Memory B cell (primary cell): ENCODE data around the gene TNFRSF19.

Experiments used
- ATAC-seq: fragments of 150-1000 bp; cut with Tn5 transposase; 2 replicates; pipeline ENCODE4 v1.10.0; 2021; ENCODE audit warnings: low read depth, mild to moderate bottlenecking, moderate library complexity
- DNase-seq, 2 donors: peaks; one replicate each; pipeline ENCODE4 v3.0.0; 2022; ENCODE audit warnings: low spot score in 2 of 2
- H3K27ac Mint-ChIP-seq: one replicate; pipeline ENCODE4 v1.8.0; 2022; ENCODE audit warnings: mild to moderate bottlenecking, moderate library complexity, mixed read lengths
- H3K27me3 Mint-ChIP-seq: one replicate; pipeline ENCODE4 v1.8.0; 2022; ENCODE audit warnings: mixed read lengths
- H3K36me3 Mint-ChIP-seq: one replicate; pipeline ENCODE4 v1.8.0; 2022; ENCODE audit warnings: mild to moderate bottlenecking, mixed read lengths
- H3K4me1 Mint-ChIP-seq: one replicate; pipeline ENCODE4 v1.8.0; 2022; ENCODE audit warnings: mixed read lengths
- H3K4me3 Mint-ChIP-seq: one replicate; pipeline ENCODE4 v1.8.0; 2022; ENCODE audit warnings: mild to moderate bottlenecking, moderate library complexity, mixed read lengths
- H3K9me3 Mint-ChIP-seq: one replicate; pipeline ENCODE4 v1.8.0; 2022; ENCODE audit warnings: mixed read lengths

Gene TNFRSF19

DNA sequence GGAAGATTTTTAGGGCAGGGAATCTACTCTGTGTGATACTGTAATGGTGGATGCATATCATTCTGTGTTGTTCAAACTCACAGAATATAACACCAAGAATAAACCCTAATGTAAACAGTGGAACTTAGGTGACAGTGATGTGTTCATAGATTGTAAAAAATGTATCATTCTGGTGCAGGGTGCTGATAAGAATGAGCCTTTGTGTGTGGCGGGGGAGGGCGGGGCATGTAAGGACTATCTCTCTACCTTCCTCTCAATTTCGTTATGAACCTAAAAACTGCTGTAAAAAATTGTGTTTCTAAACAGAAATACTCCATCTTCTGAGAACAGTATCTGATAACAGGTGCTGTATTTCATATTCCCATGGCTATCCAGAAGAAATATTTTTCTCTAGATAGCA is 35.6 kb downstream of the TNFRSF19 start:
- peaks cover 9% of the 10 kb centered on the region for H3K4me1 Mint-ChIP-seq
- H3K27me3 Mint-ChIP-seq = peaks cover 8% of the 10 kb centered on the region
- peaks cover 3% of the 10 kb centered on the region for H3K9me3 Mint-ChIP-seq
- H3K36me3 Mint-ChIP-seq = peaks cover 3% of the 10 kb centered on the region
- no peak overlapping the region for H3K4me3 Mint-ChIP-seq
- ATAC-seq (no peak), DNase-seq (no peak)
- H3K27ac Mint-ChIP-seq = no peak overlapping the region

DNA sequence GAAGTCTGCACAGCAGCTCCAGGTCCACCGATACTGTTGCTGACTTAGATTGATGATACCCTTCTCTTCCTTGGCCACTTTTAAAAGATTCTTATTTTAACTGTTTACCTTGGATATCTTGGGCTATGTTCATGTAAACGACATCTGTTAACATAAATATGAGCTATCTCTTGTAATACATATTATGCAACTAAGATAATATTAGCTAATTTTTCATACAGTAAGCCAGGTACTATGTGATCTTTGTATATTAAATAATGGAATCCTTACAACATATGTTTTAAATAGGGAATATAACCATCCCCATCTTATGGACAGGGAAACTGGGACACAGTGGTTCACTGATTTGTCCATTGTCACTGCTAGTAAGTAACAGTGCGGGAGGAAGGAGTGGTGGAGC is 37.9 kb downstream of the TNFRSF19 start:
- H3K4me1 Mint-ChIP-seq = peaks cover 9% of the 10 kb centered on the region
- H3K27ac Mint-ChIP-seq = no peak overlapping the region
- ATAC-seq (no peak), DNase-seq (no peak)
- no peak overlapping the region for H3K4me3 Mint-ChIP-seq
- H3K36me3 Mint-ChIP-seq = no peaks in the 10 kb centered on the region
- peaks cover 6% of the 10 kb centered on the region for H3K27me3 Mint-ChIP-seq
- no peaks in the 10 kb centered on the region for H3K9me3 Mint-ChIP-seq

DNA sequence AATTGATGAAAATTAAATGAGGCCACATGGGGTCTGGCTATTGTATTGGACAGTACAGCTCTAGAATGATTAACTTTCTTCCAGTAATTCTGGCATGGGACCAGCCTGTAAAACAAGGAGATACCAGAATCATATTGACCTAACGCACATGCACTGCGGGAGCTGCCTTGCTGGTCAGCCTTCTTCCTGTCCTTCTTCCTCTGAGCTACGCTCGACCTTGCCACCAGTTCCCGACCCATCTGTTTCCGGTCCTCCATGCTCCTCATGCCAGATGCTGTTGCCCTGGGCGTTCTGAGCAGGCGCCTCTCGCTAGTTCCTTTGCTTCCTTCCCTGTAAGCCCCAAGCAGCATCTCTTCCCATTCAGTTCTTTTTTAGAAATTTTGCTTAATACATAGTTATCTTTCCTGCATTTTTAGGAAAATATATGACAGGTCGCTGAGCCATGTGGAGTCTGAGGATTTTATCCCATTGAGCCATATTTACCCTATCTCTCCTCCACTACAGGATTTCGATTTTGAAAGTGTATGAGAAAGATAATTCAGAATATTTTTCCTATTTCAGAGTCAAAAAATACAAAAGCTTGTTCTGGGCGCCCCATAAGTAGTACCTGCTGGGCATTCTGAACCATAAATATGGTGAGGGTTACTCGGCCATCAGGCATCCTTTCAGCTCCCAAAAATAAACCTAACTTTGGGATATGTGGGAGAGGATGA is 38.6 kb downstream of the TNFRSF19 start:
- peak overlapping the region; percentile 19 for H3K27ac Mint-ChIP-seq
- DNase-seq = no peak
- peaks cover 6% of the 10 kb centered on the region for H3K27me3 Mint-ChIP-seq
- peak overlapping the region; percentile 62 for H3K4me3 Mint-ChIP-seq
- H3K36me3 Mint-ChIP-seq = no peaks in the 10 kb centered on the region
- peaks cover 9% of the 10 kb centered on the region for H3K4me1 Mint-ChIP-seq
- no peak for ATAC-seq
- no peaks in the 10 kb centered on the region for H3K9me3 Mint-ChIP-seq

DNA sequence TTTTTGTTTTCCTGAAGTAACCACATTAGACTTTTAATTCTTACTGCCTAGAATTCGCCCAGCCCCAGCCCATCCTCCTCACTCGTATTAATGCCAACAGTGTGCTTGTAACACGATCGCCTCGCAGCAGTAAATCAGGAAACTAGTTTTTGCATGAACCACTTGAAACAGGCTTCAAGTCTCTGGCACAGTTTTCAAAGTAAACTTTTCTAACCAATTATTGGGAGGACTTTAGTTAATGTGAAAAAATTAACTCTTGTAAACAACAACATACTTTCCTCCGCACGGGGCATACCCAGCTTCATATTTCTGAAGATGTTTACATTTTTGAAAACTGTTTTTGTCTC is 39.2 kb downstream of the TNFRSF19 start:
- ATAC-seq (peak; percentile 31), DNase-seq (no peak)
- peak overlapping the region; percentile 19 for H3K27ac Mint-ChIP-seq
- no peaks in the 10 kb centered on the region for H3K9me3 Mint-ChIP-seq
- H3K27me3 Mint-ChIP-seq = peaks cover 6% of the 10 kb centered on the region
- H3K4me3 Mint-ChIP-seq = peak overlapping the region; percentile 62
- H3K36me3 Mint-ChIP-seq = no peaks in the 10 kb centered on the region
- H3K4me1 Mint-ChIP-seq = peaks cover 9% of the 10 kb centered on the region

DNA sequence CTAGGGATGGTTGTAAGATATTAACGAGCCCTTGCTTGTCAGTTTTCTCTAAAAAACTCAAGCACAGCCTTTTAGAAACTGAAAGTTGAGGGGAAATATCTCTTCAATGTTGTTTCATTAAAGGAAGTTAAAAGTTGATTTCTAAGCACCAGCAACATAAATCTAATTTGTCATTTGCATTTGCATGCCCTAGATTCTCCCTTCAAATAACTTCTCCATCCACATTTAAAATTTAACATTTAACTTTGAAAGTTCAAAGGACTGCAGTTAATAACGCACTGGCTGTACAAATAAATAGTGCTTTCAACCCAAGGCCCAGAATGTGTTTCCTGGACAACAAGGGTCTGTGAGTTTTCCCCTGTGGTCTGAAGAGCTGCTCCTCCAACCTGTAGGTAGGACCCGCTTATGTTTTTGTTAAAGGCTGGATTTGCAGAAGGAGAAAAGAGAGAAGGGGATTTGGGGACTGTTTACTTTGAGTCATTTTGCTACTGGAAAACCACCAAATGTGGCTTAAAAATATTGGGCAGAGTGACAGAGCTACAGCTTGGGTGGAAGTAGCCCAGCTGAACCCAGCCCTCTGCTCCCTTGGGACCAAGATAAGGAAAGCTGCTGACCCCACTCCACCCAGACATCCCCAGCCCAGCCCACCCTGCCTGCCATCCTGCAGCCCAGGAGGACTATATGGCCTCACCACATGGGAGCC is 39.8 kb downstream of the TNFRSF19 start:
- no peaks in the 10 kb centered on the region for H3K9me3 Mint-ChIP-seq
- peak overlapping the region; percentile 58 for H3K4me3 Mint-ChIP-seq
- DNase-seq (no peak), ATAC-seq (peak; percentile 31)
- peak overlapping the region; percentile 19 for H3K27ac Mint-ChIP-seq
- H3K27me3 Mint-ChIP-seq = peaks cover 6% of the 10 kb centered on the region
- H3K4me1 Mint-ChIP-seq = peaks cover 9% of the 10 kb centered on the region
- H3K36me3 Mint-ChIP-seq = no peaks in the 10 kb centered on the region

DNA sequence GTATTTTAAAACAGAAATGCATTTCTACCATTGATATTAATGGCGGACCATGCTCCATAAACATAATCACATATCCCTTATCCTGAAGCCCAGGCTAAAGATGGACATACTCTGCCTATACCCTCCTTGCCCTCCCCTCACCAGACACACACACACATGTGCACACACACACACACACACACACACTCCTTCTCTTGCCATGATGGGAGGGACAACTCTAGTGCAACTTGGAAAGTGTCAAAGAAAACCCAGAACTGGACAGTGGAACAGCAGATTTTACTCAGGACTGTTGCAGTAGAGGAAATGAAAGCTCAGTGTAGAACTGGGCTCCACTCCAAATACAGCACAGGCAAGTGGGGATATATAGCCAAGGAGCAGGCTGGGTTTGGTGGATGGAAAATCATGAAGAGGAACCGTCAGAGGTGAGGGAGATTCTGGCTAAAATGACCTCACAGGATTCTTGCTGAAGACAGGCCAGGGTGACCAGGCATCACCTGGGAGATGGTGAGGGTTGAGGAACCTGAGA is 40.8 kb downstream of the TNFRSF19 start:
- Mint-ChIP-seq H3K27ac (no peak overlapping the region), H3K27me3 (peaks cover 4% of the 10 kb centered on the region), H3K9me3 (no peaks in the 10 kb centered on the region), H3K4me3 (no peak overlapping the region), H3K4me1 (peaks cover 9% of the 10 kb centered on the region), H3K36me3 (no peaks in the 10 kb centered on the region)
- ATAC-seq (no peak), DNase-seq (no peak)

DNA sequence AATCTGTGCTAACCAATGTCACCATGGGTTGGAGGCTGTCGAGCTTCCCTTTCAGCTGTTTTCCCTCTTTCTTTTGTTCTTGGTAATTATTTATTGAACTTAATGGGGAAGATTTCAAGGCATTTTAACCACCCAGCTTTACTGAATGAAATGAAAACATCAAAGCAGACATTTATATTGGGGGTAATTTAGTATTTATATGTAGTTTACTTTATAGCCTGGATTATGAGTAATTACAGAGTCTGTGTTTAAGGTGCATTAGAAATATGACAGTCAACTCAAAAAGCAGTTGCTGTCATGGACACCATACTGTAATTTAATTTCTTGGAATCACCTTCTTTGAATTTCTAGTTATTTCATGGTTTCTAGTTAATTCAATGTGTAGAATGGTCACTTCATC is 42.0 kb downstream of the TNFRSF19 start:
- peaks cover 7% of the 10 kb centered on the region for H3K27me3 Mint-ChIP-seq
- DNase-seq (no peak), ATAC-seq (no peak)
- H3K9me3 Mint-ChIP-seq = no peaks in the 10 kb centered on the region
- H3K27ac Mint-ChIP-seq = no peak overlapping the region
- peaks cover 9% of the 10 kb centered on the region for H3K4me1 Mint-ChIP-seq
- H3K36me3 Mint-ChIP-seq = no peaks in the 10 kb centered on the region
- H3K4me3 Mint-ChIP-seq = no peak overlapping the region

DNA sequence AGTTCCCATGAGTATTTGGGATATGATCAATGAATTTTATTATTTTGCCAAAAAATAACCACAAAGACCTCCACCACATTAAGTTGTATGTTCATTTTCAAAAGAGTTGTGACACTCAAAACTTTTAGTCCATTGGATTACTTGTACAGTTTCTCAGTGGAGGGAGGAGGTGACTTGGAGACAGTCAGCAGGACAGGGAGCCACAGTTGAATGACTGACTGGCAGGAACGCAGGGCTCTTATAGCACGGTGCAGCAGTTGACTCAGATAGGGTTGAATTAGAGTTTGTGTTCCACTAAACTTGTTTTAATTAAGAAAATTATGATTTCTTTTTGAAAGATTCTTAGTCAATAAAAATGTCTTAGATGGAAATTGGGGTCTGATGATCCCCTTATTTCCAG is 42.5 kb downstream of the TNFRSF19 start:
- ATAC-seq = no peak
- no peaks in the 10 kb centered on the region for H3K36me3 Mint-ChIP-seq
- H3K9me3 Mint-ChIP-seq = no peaks in the 10 kb centered on the region
- DNase-seq = no peak
- H3K4me1 Mint-ChIP-seq = peaks cover 9% of the 10 kb centered on the region
- peaks cover 7% of the 10 kb centered on the region for H3K27me3 Mint-ChIP-seq
- H3K27ac Mint-ChIP-seq = no peak overlapping the region
- H3K4me3 Mint-ChIP-seq = no peak overlapping the region

DNA sequence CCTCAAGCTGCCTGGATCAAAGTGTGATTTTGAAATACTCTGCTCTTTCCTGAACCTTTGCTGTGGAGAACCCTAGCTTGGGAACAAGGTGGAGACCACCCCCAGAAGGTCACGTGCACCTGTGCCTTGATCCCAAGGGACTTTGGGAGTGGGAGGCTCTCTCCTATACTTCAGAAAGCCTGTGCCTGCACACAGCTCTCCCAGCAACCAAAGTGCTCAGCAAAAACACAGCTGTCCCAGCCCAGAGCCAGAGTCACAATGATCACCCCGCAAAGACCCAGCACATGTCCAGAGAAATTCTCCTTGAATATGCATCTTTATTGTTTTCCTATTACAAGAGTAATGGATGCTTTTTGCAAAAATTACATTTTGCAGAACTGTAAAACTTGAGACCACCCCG is 43.4 kb downstream of the TNFRSF19 start:
- ATAC-seq = no peak
- Mint-ChIP-seq H3K27me3 (peaks cover 8% of the 10 kb centered on the region), H3K9me3 (no peaks in the 10 kb centered on the region)

DNA sequence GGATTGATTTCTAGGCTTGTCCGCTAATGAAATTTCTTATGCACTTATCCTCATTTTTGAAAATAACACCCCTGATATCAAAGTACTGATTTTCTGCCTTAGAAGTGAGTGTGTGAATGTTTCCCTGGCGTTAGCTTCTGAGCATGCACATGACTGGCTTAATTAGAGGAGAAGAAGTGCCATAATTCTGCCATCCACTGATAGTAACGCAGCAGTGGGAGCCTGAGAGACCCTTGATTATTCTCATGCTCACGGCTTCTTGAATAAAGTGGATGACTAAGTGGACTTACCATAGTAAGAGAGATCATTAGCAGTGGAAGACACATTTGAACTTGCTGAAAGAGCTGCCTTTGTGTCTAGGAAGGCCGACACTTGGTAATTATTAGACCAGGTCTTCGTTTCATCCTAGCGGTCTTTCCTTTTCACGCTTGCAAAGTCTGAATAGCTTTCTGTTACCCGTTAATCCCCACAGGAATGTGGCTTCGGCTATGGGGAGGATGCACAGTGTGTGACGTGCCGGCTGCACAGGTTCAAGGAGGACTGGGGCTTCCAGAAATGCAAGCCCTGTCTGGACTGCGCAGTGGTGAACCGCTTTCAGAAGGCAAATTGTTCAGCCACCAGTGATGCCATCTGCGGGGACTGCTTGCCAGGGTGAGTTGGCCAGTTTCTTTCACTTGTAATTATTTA is 45.3 kb downstream of the TNFRSF19 start:
- DNase-seq (no peak), ATAC-seq (no peak)
- no peaks in the 10 kb centered on the region for H3K4me1 Mint-ChIP-seq

More for the DNA sequence above, 43.4 kb downstream of the TNFRSF19 start:
- DNase-seq = no peak
- no peak overlapping the region for H3K27ac Mint-ChIP-seq
- peaks cover 9% of the 10 kb centered on the region for H3K4me1 Mint-ChIP-seq
- H3K4me3 Mint-ChIP-seq = no peak overlapping the region
- H3K36me3 Mint-ChIP-seq = no peaks in the 10 kb centered on the region

DNA sequence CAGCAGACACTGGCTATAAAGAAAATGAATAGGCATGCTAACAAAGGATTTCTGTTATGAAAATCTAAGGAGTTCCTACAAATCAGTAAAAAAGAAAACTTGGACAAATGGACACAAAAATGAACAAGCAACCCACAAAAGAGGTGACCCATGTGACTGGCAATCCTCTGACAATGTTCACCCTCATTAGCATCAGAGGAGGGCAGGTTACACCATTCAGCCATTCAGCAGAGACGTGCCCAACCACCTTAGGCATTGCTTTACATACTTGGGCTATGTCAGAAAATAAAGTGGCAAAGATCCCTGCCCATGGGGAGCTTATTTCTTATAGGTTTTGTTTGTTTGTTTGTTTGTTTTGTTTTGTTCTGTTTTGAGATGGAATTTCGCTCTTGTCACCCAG is 46.0 kb downstream of the TNFRSF19 start:
- Mint-ChIP-seq H3K4me1 (no peaks in the 10 kb centered on the region), H3K27ac (no peak overlapping the region), H3K36me3 (no peaks in the 10 kb centered on the region), H3K9me3 (no peaks in the 10 kb centered on the region), H3K4me3 (no peak overlapping the region), H3K27me3 (peaks cover 6% of the 10 kb centered on the region)
- ATAC-seq = no peak
- DNase-seq = no peak

More for the DNA sequence above, 45.3 kb downstream of the TNFRSF19 start:
- H3K4me3 Mint-ChIP-seq = no peak overlapping the region
- H3K9me3 Mint-ChIP-seq = no peaks in the 10 kb centered on the region
- peaks cover 6% of the 10 kb centered on the region for H3K27me3 Mint-ChIP-seq
- H3K27ac Mint-ChIP-seq = no peak overlapping the region
- no peaks in the 10 kb centered on the region for H3K36me3 Mint-ChIP-seq

DNA sequence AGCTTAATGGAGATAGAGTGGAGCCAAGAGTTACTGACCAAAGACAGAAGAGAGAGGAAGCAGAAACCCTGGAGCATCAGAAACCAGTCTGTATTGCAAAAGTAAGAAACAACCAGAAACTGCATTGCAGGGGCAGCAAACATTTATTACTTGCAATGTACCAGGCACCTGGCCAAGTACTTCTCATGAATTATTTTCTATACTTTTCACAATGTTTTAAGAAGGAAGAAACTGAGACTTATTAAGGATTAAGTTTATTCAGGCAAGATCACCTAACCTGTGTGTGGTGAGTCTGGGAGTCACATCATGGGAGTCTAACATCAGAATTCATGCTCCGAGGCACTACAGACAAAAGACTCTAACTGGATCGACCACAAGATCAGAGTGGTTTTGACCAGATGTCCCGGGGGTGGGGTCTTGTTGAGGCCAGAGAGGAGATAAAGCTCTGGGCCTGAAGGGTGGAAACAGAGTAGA is 47.4 kb downstream of the TNFRSF19 start:
- peaks cover 5% of the 10 kb centered on the region for H3K27me3 Mint-ChIP-seq
- peak overlapping the region; percentile 15 for H3K27ac Mint-ChIP-seq
- H3K9me3 Mint-ChIP-seq = no peaks in the 10 kb centered on the region
- H3K4me3 Mint-ChIP-seq = no peak overlapping the region
- H3K4me1 Mint-ChIP-seq = no peaks in the 10 kb centered on the region
- no peaks in the 10 kb centered on the region for H3K36me3 Mint-ChIP-seq
- no peak for ATAC-seq
- no peak for DNase-seq

DNA sequence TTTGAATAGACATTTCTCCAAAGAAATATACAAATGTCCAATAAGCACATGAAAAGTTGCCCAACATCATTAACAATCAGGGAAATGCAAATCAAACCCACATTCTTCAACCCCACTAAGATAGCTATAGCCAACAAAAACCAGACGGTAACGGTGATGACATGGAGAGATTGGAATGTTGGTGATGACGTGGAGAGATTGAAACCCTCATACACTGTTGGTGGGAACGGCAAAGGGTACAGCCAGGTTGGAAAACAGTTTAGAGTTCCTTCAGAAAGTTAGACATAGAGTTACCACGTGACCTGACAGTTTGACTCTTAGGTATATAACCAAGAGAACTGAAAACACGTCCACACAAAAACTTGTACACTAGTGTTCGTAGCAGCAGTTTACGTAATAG is 48.1 kb downstream of the TNFRSF19 start:
- Mint-ChIP-seq H3K36me3 (no peaks in the 10 kb centered on the region), H3K4me1 (no peaks in the 10 kb centered on the region), H3K9me3 (no peaks in the 10 kb centered on the region), H3K27me3 (peaks cover 5% of the 10 kb centered on the region), H3K4me3 (no peak overlapping the region), H3K27ac (no peak overlapping the region)
- no peak for ATAC-seq
- DNase-seq = no peak
